ENCODE results near the gene SMCR8. TPM values are rescaled to one million over a fixed set of nuclear protein-coding genes. Genes with fewer than 3 reads are reported as not detected.

The SMCR8 gene
- total RNA-seq, 1 donor from 2014 or later, result 18.2 TPM

DNA sequence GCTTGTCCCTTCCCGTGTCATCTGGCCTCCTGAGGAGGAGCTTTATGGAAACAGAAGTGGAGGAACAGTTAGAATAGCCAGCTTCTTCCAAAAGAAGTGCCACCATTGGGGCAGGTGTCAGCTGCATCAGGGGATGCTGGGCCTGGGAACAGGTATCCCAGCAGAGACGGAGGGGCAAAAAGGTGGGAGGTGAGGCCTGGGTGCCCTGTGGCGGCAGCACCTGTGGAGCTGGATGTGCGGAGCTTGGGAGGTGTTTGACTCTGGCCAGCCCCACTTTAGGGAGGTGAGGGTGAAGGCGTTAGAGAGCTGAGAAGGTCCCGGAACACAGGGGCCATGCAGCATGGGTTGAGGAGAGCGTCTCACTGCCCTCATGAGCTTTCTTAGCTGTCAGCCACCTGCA is 5.2 kb downstream of the SMCR8 start:
- TF ChIP-seq, protein P1, sequence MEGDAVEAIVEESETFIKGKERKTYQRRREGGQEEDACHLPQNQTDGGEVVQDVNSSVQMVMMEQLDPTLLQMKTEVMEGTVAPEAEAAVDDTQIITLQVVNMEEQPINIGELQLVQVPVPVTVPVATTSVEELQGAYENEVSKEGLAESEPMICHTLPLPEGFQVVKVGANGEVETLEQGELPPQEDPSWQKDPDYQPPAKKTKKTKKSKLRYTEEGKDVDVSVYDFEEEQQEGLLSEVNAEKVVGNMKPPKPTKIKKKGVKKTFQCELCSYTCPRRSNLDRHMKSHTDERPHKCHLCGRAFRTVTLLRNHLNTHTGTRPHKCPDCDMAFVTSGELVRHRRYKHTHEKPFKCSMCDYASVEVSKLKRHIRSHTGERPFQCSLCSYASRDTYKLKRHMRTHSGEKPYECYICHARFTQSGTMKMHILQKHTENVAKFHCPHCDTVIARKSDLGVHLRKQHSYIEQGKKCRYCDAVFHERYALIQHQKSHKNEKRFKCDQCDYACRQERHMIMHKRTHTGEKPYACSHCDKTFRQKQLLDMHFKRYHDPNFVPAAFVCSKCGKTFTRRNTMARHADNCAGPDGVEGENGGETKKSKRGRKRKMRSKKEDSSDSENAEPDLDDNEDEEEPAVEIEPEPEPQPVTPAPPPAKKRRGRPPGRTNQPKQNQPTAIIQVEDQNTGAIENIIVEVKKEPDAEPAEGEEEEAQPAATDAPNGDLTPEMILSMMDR (IDR thresholded peaks at IDR 0.05; ENCODE audit: unreplicated experiment), result no peak
- Mint-ChIP-seq H3K27ac (no peak overlapping the region), H3K9me3 (no peaks in the 10 kb centered on the region), H3K4me1 (peaks cover 48% of the 10 kb centered on the region), H3K27me3 (ENCODE audit: low read depth) (no peaks in the 10 kb centered on the region), H3K4me3 (no peak overlapping the region), H3K36me3 (peaks cover 24% of the 10 kb centered on the region)
- DNase-seq (ENCODE audit: low spot score in 2 of 2, unreplicated experiment in 2 of 2), result no peak

DNA sequence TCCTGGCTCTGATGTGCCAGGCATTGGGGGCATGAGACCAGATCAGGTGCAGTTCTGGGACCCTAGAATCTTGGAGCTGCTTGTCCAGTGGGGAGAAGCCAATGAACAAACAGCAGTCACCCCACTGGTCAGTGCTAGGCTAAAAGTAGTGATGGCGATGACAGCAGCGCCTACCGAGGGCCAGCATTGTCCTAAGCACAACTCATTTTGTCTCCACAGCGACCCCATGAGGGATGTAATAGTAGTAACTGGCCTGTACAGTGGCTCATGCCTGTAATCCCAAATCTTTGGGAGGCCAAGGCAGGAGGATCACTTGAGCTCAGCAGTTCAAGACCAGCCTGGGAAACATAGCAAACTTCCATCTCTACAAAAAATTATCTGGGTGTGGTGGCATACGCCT is 6.2 kb downstream of the SMCR8 start:
- H3K27ac Mint-ChIP-seq, result no peak overlapping the region
- no peak for DNase-seq (ENCODE audit: low spot score in 2 of 2, unreplicated experiment in 2 of 2)
- peaks cover 26% of the 10 kb centered on the region for H3K36me3 Mint-ChIP-seq
- peaks cover 40% of the 10 kb centered on the region for H3K4me1 Mint-ChIP-seq
- H3K4me3 Mint-ChIP-seq, result no peak overlapping the region
- H3K27me3 Mint-ChIP-seq (ENCODE audit: low read depth), result no peaks in the 10 kb centered on the region
- TF ChIP-seq, protein P1 (IDR thresholded peaks at IDR 0.05; ENCODE audit: unreplicated experiment), result no peak
- no peaks in the 10 kb centered on the region for H3K9me3 Mint-ChIP-seq

DNA sequence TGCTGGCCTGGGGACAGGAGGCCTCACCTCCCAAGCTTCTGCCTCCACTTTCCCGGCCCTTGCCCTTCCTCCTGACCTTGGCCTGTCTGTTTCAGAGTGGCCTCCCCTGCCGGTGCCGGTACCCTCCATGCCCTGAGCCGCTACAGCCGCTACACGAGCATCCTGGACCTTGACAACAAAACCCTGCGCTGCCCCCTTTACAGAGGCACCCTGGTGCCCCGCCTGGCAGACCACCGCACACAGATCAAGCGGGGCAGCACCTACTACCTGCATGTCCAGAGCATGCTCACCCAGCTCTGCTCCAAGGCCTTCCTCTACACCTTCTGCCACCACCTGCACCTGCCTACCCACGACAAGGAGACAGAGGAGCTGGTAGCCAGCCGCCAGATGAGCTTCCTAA is 7.4 kb downstream of the SMCR8 start:
- DNase-seq (ENCODE audit: low spot score in 2 of 2, unreplicated experiment in 2 of 2), result no peak
- H3K9me3 Mint-ChIP-seq, result no peaks in the 10 kb centered on the region
- H3K4me1 Mint-ChIP-seq, result peaks cover 27% of the 10 kb centered on the region
- no peaks in the 10 kb centered on the region for H3K27me3 Mint-ChIP-seq (ENCODE audit: low read depth)
- H3K4me3 Mint-ChIP-seq, result no peak overlapping the region
- H3K36me3 Mint-ChIP-seq, result peaks cover 19% of the 10 kb centered on the region
- no peak overlapping the region for H3K27ac Mint-ChIP-seq
- TF ChIP-seq, protein P1 (IDR thresholded peaks at IDR 0.05; ENCODE audit: unreplicated experiment), result no peak

DNA sequence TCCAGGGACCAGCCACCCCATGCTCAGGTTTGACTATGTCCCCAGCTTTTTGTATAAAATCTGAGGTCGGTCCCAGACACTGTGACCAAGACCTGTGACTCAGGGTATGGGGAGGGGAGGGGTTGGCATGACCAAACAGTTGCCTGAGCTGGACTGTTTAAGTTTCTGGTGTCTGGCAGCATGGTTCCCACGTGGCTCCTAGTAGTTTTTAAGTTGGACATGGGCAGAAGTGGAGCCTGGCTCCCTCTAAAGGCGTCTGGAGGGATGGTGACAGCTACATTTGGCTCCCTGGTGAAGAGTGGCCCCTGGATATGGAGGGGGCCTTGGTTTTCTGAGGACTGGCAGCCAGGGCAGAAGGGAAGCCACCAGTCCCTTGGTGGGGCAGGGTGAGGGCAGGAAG is 7.9 kb downstream of the SMCR8 start:
- no peak overlapping the region for H3K27ac Mint-ChIP-seq

DNA sequence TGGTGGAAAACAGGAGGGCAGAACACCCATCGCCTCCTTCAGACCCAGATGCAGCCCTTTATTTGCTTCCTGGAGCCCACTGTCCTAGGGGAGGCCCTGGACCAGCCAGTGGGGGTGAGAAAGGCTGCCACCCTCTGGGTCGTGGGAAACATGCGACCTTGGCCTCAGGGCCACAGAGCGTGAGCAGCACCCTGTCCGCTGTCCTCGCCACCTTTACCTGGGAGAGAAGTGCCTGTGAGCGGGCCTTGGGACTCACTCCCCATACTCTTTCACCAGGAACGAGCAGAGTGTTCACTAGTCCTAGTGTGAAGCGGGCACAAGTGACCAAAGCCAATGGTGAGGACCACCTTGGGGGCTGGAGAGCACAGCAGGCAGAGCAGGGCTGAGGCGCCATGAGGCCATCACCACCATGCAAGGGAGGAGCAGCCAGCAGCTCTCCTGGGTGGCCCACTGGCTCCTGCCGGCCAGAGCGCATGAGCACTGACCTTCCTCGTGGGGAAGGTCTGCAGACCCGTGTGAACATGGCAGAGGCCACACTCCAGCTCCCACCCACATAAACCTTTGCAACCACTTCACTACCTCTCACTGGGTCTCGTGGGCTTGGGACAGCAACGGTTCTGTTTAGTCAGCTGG is 8.5 kb downstream of the SMCR8 start:
- TF ChIP-seq, protein P1 (IDR thresholded peaks at IDR 0.05; ENCODE audit: unreplicated experiment), result no peak
- peaks cover 19% of the 10 kb centered on the region for H3K36me3 Mint-ChIP-seq

More for the DNA sequence above, 7.9 kb downstream of the SMCR8 start:
- H3K9me3 Mint-ChIP-seq, result no peaks in the 10 kb centered on the region
- peaks cover 19% of the 10 kb centered on the region for H3K36me3 Mint-ChIP-seq
- H3K27me3 Mint-ChIP-seq (ENCODE audit: low read depth), result no peaks in the 10 kb centered on the region
- TF ChIP-seq, protein P1 (IDR thresholded peaks at IDR 0.05; ENCODE audit: unreplicated experiment), result no peak
- DNase-seq (ENCODE audit: low spot score in 2 of 2, unreplicated experiment in 2 of 2), result no peak
- H3K4me3 Mint-ChIP-seq, result no peak overlapping the region
- H3K4me1 Mint-ChIP-seq, result peaks cover 23% of the 10 kb centered on the region

More for the DNA sequence above, 8.5 kb downstream of the SMCR8 start:
- Mint-ChIP-seq H3K27ac (no peak overlapping the region), H3K4me3 (no peak overlapping the region), H3K4me1 (peaks cover 18% of the 10 kb centered on the region), H3K9me3 (no peaks in the 10 kb centered on the region), H3K27me3 (ENCODE audit: low read depth) (no peaks in the 10 kb centered on the region)
- DNase-seq (ENCODE audit: low spot score in 2 of 2, unreplicated experiment in 2 of 2), result no peak

Data from mesothelial cell of epicardium (in vitro differentiated cells).